Measurements from ENCODE around the gene APOBR. TPM values are rescaled to one million over a fixed set of nuclear protein-coding genes. Genes with fewer than 3 reads are reported as not detected.

The APOBR gene
- total and polyA plus RNA-seq, 2 of the 13 experiments (the other 11 are each of a cell fraction or from before 2014, with no cell fraction given): 0.03 TPM; not detected in 1

GRCh38 chr16:28478506-28479180 lies 15.8 kb upstream of the APOBR start:
- WGBS (ENCODE audit: low lambda C conversion rate): 98% methylated on average over 16 of the region's 16 CpGs
- TF ChIP-seq POGK (CRISPR knock-in tag; conservative IDR thresholded peaks at IDR 0.05) (no peak), CHD2 (IDR thresholded peaks at IDR 0.05; ENCODE audit: low read depth, low read length) (no peak), KLF9 (CRISPR knock-in tag; IDR thresholded peaks at IDR 0.05; ENCODE audit: low read depth) (no peak), ZNF674 (CRISPR knock-in tag; IDR thresholded peaks at IDR 0.05; ENCODE audit: low read depth) (no peak)

GRCh38 chr16:28482026-28482425 lies 12.4 kb upstream of the APOBR start:
- FAIRE-seq (no peak), DNase-seq (ENCODE audit: low spot score) (no peak), ATAC-seq (no peak)
- Histone ChIP-seq H3K4me3 (replicated peaks in 1 of 3; ENCODE audit: insufficient read depth in 1 of 3, low read depth in 2 of 3, low read length in 3 of 3) (no peak overlapping the region), H3K4me2 (ENCODE audit: low read depth, low read length) (no peak overlapping the region), H4K20me1 (ENCODE audit: insufficient read depth, low read length) (no peaks in the 10 kb centered on the region), H3K79me2 (ENCODE audit: insufficient read depth, low read length) (no peaks in the 10 kb centered on the region), H3K9me3 (ENCODE audit: low read length) (no peaks in the 10 kb centered on the region), H2AFZ (ENCODE audit: low read length) (no peak overlapping the region), H3K27ac (ENCODE audit: extremely low read length, insufficient read depth, low read length) (no peak overlapping the region), H3K4me1 (ENCODE audit: insufficient read depth, low read length) (no peaks in the 10 kb centered on the region), H3K27me3 (ENCODE audit: control insufficient read depth in 1 of 2, insufficient read depth in 2 of 2, low read length in 2 of 2) (no peaks in the 10 kb centered on the region), H3K9ac (ENCODE audit: insufficient read depth, low read depth, low read length) (no peak overlapping the region), H3K36me3 (replicated peaks in 1 of 2; ENCODE audit: control insufficient read depth in 1 of 2, insufficient read depth in 2 of 2, low read length in 2 of 2) (peaks cover 11 to 24% of the 10 kb centered on the region in 2 experiments)
- POLR2A ChIA-PET: no interaction called here
- in situ Hi-C loops (cut with HindIII; ENCODE audit: extremely low pct_ligation_motif_present, low pct_unique_long_range_greater_than_20kb): no loop called here
- intact Hi-C loops (cut with micrococcal nuclease; ENCODE audit: unreplicated experiment): no loop called here
- no peak for TF ChIP-seq CCDC6 (CRISPR knock-in tag; IDR thresholded peaks at IDR 0.05)
- TF ChIP-seq SNAPC4 (CRISPR knock-in tag; IDR thresholded peaks at IDR 0.05): no peak
- TF ChIP-seq TCF12 (IDR thresholded peaks at IDR 0.05): no peak
- TF ChIP-seq TCF12 (CRISPR knock-in tag; IDR thresholded peaks at IDR 0.05): no peak
- TF ChIP-seq ZNF138 (CRISPR knock-in tag; IDR thresholded peaks at IDR 0.05; ENCODE audit: low read depth): no peak
- no peak for TF ChIP-seq ZNF33A (CRISPR knock-in tag; IDR thresholded peaks at IDR 0.05; ENCODE audit: borderline replicate concordance)
- no TSS peak for BruUV-seq (replicated peaks)
- CTCF ChIA-PET (ENCODE audit: low intra/inter-chr PET ratio, low total read pairs): no interaction called here
- WGBS (ENCODE audit: low lambda C conversion rate): 97% methylated on average over 13 of the region's 13 CpGs

More at GRCh38 chr16:28478506-28479180, 15.8 kb upstream of the APOBR start:
- Histone ChIP-seq H3K36me3 (replicated peaks in 1 of 2; ENCODE audit: control insufficient read depth in 1 of 2, insufficient read depth in 2 of 2, low read length in 2 of 2) (peaks cover 7 to 28% of the 10 kb centered on the region in 2 experiments), H3K79me2 (ENCODE audit: insufficient read depth, low read length) (no peaks in the 10 kb centered on the region), H3K27ac (ENCODE audit: extremely low read length, insufficient read depth, low read length) (no peak overlapping the region), H3K9me3 (ENCODE audit: low read length) (no peaks in the 10 kb centered on the region), H3K9ac (ENCODE audit: insufficient read depth, low read depth, low read length) (no peak overlapping the region), H3K4me3 (replicated peaks in 1 of 3; ENCODE audit: insufficient read depth in 1 of 3, low read depth in 2 of 3, low read length in 3 of 3) (no peak overlapping the region), H3K4me1 (ENCODE audit: insufficient read depth, low read length) (no peaks in the 10 kb centered on the region), H2AFZ (ENCODE audit: low read length) (no peak overlapping the region), H4K20me1 (ENCODE audit: insufficient read depth, low read length) (no peaks in the 10 kb centered on the region), H3K4me2 (ENCODE audit: low read depth, low read length) (no peak overlapping the region), H3K27me3 (ENCODE audit: control insufficient read depth in 1 of 2, insufficient read depth in 2 of 2, low read length in 2 of 2) (no peaks in the 10 kb centered on the region)
- in situ Hi-C loops (cut with HindIII; ENCODE audit: extremely low pct_ligation_motif_present, low pct_unique_long_range_greater_than_20kb) (no loop called here), intact Hi-C loops (cut with micrococcal nuclease; ENCODE audit: unreplicated experiment) (no loop called here)
- CTCF ChIA-PET (ENCODE audit: low intra/inter-chr PET ratio, low total read pairs): no interaction called here
- no TSS peak for BruUV-seq (replicated peaks)
- no peak for FAIRE-seq
- DNase-seq (ENCODE audit: low spot score): no peak
- ATAC-seq: no peak
- POLR2A ChIA-PET: no interaction called here

Measured in HepG2 (cell line).